SHP77 (cell line): ENCODE results near the gene PACC1.
"Not testable (repeated sequence)": the region's sequence is repeated elsewhere in the genome, so short reads cannot be mapped to it uniquely, and the experiment has no call there.

Experiments used
- DNase-seq, 2 experiments: peaks; one replicate each; lab custom pipeline; 2025; lab: John Stamatoyannopoulos, UW

Gene PACC1

GRCh38 chr1:212328248-212328647, 86.4 kb downstream of the PACC1 start:
- DNase-seq = no peak

DNA sequence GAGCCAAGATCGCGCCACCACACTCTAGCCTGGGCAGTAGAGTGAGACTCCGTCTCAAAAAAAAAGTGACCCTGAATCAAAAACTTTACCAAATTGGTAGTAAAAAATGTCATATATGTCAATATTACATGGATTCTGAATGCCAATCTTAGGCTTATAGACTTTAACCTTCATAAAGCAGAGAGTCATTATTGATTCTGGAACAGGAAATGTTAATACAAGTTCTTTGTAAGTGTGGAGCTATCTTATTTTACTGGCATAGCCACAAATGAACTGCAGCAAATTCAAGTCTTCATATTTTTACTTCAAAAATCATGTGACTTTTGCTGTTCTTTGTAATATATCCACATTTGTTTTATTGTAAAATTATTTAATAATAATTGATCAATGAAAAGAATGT, 88.1 kb downstream of the PACC1 start:
- no peak for DNase-seq

DNA sequence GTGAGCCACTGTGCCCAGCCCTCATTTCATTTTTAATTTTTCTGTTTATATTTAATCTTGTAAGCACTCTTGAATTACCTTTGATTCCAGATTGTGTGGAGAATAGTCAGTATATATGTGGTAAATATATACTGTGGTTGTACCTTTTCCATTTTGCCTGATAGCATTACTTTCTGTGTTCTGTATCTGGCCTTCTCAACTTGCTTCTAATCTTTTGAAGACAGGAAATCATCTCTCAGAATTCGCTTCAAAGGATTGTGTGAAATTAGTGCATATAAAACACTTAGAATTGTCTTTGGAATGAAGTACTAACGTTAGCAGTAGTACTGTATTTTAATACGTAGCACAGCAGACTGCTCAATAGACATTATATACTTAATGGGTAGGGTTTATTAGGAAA, 91.6 kb downstream of the PACC1 start:
- DNase-seq = no peak

DNA sequence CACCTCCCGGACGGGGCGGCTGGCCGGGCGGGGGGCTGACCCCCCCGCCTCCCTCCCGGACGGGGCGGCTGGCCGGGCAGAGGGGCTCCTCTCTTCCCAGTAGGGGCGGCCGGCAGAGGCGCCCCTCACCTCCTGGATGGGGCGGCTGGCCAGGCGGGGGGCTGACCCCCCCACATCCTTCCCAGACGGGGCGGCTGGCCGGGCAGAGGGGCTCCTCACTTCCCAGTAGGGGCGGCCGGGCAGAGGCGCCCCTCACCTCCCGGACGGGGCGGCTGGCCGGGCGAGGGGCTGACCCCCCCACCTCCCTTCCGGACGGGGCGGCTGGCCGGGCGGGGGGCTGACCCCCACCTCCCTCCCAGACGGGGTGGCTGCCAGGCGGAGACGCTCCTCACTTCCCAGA, 93.7 kb downstream of the PACC1 start:
- DNase-seq = not testable (repeated sequence)

- no peak for DNase-seq
These were observed 96.8 kb downstream of the PACC1 start for GRCh38 chr1:212317916-212318315.

GRCh38 chr1:212315907-212316306, 98.8 kb downstream of the PACC1 start:
- DNase-seq = peak in 1 of 2 experiments; percentile 8

DNA sequence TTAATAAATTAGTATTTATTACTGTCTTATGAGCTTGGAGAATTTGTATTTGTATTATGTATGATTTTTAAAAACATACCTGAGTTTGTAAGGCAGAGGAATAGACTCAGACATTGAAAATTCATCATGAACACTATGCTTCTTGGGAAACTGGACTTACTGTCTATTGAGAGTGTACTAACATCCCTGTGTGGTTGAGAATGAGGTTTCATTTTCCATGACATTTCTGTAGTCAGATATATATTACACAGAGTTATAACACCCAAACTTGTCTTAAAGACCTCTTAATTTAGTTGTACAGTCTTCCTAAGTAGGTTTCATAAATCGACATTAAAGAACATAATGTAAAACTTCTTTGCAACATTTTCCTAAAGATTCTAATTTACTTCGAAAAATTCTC, 99.5 kb downstream of the PACC1 start:
- no peak for DNase-seq
